NCI-H446 (cell line): ENCODE data around the gene ETFA.

Experiments used
- DNase-seq, 2 experiments: peaks; one replicate each; lab custom pipeline; 2025; lab: John Stamatoyannopoulos, UW

ETFA gene

DNA sequence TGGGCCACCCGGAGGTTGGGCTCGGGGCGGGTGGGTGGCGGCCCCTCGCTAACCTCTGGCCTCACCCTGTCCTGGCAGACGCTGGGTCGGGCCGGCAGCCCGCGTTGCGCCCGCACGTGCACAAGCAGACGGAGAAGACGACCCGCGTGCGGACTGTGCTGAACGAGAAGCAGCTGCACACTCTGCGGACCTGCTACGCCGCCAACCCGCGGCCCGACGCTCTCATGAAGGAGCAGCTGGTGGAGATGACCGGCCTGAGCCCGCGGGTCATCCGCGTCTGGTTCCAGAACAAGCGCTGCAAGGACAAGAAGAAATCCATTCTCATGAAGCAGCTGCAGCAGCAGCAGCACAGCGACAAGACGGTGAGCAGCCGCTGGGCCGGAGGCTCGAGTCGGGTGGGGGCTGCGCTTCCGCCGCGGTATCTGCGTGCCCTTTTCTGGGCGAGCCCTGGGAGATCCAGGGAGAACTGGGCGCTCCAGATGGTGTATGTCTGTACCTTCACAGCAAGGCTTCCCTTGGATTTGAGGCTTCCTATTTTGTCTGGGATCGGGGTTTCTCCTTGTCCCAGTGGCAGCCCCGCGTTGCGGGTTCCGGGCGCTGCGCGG, 29.0 kb upstream of the ETFA start:
- no peak for DNase-seq

- no peak for DNase-seq
These were observed 28.3 kb upstream of the ETFA start for GRCh38 chr15:76339305-76340197.

DNA sequence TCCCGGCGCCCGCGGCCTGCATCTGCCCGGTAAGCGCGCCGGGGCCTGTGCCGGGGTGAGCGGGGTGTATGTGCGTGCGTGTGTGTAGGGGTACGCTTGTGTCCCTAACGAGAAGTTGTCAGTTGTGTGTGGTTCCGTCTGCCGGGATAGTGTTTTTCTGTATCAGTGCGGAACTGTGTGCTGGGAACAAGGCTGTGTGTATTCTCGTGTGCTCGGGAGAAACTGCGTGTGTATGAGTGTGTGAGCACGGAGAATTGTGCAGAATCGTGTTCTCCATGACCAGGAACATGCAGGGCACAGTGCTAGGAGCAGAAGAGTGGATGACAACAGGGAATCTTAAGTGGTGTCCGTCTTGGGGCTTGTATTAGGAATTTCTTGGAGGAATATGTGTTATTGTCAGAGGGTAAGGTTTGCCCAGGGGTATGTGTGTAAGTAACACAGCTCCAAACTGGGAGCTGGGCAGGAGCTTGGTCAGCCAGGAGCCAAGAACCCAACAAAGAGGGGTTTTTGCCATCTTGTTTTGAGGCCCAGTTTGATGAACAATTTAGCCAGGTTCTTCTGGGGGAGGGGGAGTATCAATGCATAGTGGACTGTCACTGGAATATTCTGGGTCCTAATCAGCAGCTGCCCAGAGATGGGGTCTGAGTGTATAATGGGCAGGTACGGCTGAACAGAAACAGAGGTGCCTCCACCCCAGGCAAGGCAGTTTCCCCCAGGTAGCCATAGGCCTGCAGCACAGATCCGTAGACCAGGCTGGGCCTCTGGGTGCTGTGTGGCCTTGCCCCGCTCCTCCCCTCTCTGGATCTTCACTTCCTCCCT, 27.4 kb upstream of the ETFA start:
- DNase-seq: no peak

- DNase-seq: no peak
These were observed 26.6 kb upstream of the ETFA start for GRCh38 chr15:76337696-76338485.

- no peak for DNase-seq
These were observed 25.9 kb upstream of the ETFA start for GRCh38 chr15:76337059-76337695.

GRCh38 chr15:76336254-76337058, 25.2 kb upstream of the ETFA start, which contains the start of gene ISL2:
ISL2 (plus strand) TSS chr15:76336773; CDS start chr15:76336884, 111 bp downstream.
- peak; percentile 75 to 90 for DNase-seq

DNA sequence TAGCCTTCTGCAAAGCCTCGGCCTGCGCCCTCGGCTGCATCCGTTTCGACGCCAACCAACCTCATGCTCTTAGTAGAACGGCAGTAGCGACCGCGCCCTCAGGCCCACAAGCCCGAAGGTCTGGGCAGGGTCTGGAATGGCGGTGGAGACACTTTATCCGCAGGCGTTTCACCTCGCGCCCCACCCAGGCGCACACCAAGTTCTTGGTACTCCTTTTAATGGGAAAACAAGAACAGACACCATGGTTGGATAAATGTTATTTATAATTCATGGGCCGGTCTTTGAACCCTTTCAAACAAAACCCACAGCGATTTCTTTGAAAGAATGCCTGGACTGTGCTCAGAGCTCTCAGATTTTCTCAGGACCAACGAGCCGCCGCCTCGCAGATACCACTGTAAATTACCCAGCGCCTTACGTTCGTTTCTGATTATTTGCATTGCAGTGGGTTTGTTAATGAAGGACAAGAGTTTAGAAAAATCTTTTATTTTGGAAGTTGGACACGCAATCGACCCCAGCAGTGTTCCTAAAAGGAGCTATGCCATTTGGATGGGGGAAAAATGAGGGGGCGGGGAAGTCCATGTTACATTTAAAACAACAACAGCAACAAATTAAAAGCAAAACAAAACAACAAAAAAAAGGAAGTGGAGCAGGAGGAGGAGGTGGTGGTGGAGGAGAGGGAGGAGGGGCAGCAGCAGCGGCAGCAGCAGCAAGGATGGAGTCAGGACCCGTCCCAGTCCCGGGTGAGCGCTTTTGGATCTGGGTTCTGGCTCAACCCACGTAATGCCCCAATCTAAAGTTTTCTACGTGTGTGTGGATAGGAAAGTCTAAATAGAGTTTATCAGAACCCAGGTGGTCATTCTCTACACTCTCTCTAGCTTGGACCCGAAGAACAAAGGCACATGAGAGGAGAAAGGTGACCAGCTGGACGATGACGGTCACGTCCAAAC, 24.3 kb upstream of the ETFA start:
- no peak for DNase-seq

DNA sequence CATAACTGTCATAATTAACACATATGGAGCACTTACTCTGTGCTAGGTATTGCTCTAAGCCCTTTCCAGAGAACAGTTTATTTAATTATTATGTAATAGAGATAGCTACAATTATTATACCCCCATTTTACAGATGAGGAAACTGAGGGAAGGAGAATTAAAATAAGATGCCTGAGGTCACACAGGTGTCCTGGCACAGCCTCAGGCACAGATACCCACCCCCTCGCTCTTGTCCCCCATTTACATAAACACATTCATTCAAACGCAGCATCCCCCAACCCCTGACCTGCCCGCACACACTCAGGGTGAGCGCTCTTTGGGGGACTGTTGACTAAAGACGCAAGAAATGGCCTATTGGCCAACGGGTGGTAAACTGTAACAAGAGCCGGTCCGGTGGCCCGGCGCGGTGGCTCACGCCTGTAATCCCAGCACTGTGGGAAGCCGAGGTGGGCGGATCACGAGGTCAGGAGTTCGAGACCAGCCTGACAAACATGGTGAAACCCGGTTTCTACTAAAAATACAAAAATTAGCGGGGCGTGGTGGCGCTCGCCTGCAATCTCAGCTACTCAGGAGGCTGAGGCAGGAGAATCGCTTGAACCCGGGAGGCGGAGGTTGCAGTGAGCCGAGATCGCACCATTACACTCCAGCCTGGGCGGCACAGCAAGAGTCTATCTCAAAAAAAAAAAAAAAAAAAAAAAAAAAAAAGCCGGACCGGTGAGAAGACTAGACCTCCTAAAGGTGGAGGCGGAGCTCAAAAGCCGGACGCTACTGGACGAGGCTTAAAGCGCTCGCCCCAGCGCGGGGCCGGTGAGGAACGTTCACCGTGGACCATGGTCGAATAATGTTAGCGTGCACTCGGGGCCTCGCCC, 23.4 kb upstream of the ETFA start:
- DNase-seq: no peak

- no peak for DNase-seq
These were observed 22.6 kb upstream of the ETFA start for GRCh38 chr15:76333720-76334437.

DNA sequence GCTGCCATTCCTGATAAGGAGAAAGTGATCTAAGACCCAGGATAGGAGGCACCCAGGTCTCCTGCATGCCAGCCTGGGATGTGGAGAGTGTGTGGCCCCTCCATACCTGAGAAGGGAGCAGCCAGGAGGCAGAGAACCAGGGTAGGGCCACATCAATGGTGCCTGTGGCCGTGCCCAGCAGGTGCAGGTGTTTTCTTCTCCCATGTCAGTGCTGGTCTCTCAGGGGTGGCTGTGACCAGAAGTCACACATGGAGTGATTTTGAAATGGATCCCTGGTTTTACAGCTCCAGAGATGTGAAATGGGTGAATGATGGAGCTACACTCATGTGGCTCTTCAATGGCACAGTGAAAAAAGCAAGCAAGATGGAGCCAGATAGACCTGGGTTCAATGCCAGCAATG, 22.0 kb upstream of the ETFA start:
- no peak for DNase-seq

- no peak for DNase-seq
These were observed 21.5 kb upstream of the ETFA start for GRCh38 chr15:76332796-76333195.

GRCh38 chr15:76330080-76330680, 18.9 kb upstream of the ETFA start:
- DNase-seq: peak in 1 of 2 experiments; percentile 50

DNA sequence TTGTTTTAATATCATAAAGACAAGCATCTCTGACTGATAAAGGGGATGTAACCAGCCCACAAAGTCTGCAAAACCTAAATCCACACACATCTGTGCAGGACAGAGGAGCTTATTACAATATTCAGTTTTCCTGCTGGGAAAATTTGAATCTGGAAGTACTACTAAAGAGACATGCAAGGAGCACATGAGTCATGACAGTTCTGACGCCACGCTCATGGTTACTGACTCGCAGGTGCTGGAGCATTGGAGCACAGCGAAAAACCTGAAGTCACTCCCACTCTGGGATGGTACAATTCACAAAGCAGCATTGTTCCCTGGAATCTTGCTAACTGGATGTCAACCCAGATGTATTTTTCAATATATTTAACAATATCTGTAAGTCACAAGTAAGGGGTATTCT, 17.7 kb upstream of the ETFA start:
- no peak for DNase-seq

GRCh38 chr15:76328106-76328696, 16.9 kb upstream of the ETFA start:
- no peak for DNase-seq

DNA sequence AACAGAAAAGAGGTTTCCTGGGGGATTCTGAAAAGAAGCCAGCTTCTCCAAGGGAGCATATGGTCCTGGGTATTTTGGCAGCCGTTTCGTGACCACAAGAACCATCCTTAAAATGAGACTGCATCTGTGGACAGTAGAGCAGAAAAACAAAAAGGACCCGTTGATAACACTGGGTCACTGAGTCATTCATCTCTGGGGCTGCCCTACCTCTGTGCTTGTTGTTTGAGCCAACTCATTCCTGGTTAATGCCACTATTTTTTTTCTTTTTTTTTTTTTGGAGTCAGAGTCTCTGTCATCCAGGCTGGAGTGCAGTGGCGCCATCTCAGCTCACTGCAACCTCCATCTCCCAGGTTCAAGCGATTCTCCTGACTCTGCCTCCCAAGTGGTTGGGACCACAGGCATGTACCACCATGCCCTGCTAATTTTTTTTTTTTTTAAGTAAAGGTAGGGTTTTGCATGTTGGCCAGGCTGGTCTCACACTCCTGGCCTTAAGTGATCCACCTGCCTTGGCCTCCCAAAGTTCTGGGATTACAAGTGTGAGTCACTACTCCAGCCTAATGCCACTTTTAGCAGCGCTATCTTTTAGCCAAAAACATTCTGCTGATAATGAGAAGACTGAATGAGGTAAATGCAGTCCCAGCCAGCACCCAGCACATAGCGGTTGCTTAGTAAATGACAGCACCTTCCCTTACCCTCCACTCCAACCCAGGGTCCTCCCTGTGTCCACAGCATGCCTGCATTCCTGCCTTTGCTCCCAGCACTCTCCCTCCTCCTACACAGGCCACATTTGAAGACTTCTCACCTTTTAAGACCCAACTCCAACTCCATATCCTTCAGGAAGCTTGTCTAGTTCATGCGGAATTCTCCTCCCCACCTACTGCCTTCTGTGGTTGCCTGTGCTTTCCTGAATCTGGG, 16.2 kb upstream of the ETFA start:
- DNase-seq: peak; percentile 45 to 80

GRCh38 chr15:76325704-76326103, 14.4 kb upstream of the ETFA start:
- no peak for DNase-seq
